Thoracic aorta endothelial cell (primary cell): ENCODE data around the gene AKIRIN1. TPM values are rescaled to one million over a fixed set of nuclear protein-coding genes. Genes with fewer than 3 reads are reported as not detected.

Source experiments
- small RNA-seq: library from RNA; depleted of rRNA; stranded (forward); fragments of <200 nt; gene quantifications from one replicate; pipeline ENCODE3, GENCODE V24; 2012
- total RNA-seq: library from RNA; depleted of rRNA; stranded (reverse); fragments of >200 nt; gene quantifications from 2 replicates; pipeline ENCODE4 v1.2.3, GENCODE V29; 2012

AKIRIN1 gene
- total RNA-seq, result 45.8 and 50.7 TPM in 2 replicates

GRCh38 chr1:38990738-38991637 is at the start of gene AKIRIN1:
Gene AKIRIN1, plus strand, starts transcription at chr1:38991276. Its CDS starts 105 bp downstream, at chr1:38991381.

GRCh38 chr1:38941527-38942019 is 49.5 kb upstream of the AKIRIN1 start, which contains the start of gene RHBDL2:
Gene RHBDL2, minus strand, starts transcription at chr1:38941830. Its CDS starts 22,618 bp downstream, at chr1:38919212.

GRCh38 chr1:39026051-39026865 is 35.2 kb downstream of the AKIRIN1 start, which contains the start of gene NDUFS5:
Gene NDUFS5, plus strand, starts transcription at chr1:39026350. Its CDS starts 2,375 bp downstream, at chr1:39028725.

Small RNAs within 50 kb of the gene (small RNA-seq; reads per million reads assigned to genes)
- not detected for gene RF00019

Other genes with a start within 250 kb of the AKIRIN1 start
- 30.1 and 30.2 TPM in 2 replicates for gene RRAGC, start 131.5 kb upstream of the AKIRIN1 start, total RNA-seq
- 23.3 and 24.1 TPM in 2 replicates for gene MYCBP, start 117.9 kb upstream of the AKIRIN1 start, total RNA-seq
- gene GJA9, start 109.7 kb upstream of the AKIRIN1 start, total RNA-seq, result not detected in 2 replicates
- 0.22 and 0.27 TPM in 2 replicates for gene RHBDL2, start 49.4 kb upstream of the AKIRIN1 start, total RNA-seq
- 330 and 429 TPM in 2 replicates for gene NDUFS5, start 35.1 kb downstream of the AKIRIN1 start, total RNA-seq
- gene MACF1, start 213.4 kb downstream of the AKIRIN1 start, total RNA-seq, result 866 and 1,006 TPM in 2 replicates